Breast epithelium (tissue), 3 donors: ENCODE data around the gene RPS6KA4.

Experiments
- POLR2A ChIP-seq: fragments of 450-650 bp; IDR thresholded peaks from one replicate; pipeline ENCODE4 v1.6.1; 2016; ENCODE audit warnings: antibody characterized with exemption, mild to moderate bottlenecking, moderate library complexity
- TF ChIP-seq, protein P1 (sequence below), 3 donors: fragments of 450-650 bp; IDR thresholded peaks; one replicate each; pipeline ENCODE4 v1.5.1; 2016 to 2017; ENCODE audit warnings: antibody characterized with exemption in 3 of 3, mild to moderate bottlenecking in 3 of 3, moderate library complexity in 3 of 3

DNA sequence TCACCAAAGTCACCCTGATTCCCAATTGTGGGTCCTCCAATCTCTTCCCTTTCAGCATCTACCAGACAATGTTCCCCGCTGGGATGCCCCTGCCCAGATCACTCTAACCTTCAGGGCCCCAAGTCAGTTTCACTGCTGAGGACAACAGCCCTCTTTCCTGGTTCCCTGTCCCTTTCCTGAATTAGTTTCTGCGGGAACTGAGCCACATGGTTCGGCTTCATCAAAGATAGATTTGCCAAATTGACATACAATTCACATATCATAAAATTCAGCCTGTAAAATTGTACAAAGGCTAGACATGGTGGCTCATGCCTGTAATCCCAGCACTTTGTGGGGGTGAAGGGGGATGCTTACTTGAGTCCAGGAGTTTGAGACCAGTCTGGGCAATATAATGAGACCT lies 31.0 kb upstream of the RPS6KA4 start:
- no peak for TF ChIP-seq POLR2A
- TF ChIP-seq, protein P1, sequence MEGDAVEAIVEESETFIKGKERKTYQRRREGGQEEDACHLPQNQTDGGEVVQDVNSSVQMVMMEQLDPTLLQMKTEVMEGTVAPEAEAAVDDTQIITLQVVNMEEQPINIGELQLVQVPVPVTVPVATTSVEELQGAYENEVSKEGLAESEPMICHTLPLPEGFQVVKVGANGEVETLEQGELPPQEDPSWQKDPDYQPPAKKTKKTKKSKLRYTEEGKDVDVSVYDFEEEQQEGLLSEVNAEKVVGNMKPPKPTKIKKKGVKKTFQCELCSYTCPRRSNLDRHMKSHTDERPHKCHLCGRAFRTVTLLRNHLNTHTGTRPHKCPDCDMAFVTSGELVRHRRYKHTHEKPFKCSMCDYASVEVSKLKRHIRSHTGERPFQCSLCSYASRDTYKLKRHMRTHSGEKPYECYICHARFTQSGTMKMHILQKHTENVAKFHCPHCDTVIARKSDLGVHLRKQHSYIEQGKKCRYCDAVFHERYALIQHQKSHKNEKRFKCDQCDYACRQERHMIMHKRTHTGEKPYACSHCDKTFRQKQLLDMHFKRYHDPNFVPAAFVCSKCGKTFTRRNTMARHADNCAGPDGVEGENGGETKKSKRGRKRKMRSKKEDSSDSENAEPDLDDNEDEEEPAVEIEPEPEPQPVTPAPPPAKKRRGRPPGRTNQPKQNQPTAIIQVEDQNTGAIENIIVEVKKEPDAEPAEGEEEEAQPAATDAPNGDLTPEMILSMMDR (IDR thresholded peaks at IDR 0.05): no peak
